K562 (cell line): ENCODE data around the gene PDLIM5. TPM values are rescaled to one million over a fixed set of nuclear protein-coding genes. Genes with fewer than 3 reads are reported as not detected.

ENCODE experiments used
- ATAC-seq: fragments of 200-7000 bp; cut with Tn5 transposase; 3 replicates; pipeline ENCODE4 v1.9.1; 2020; ENCODE audit warnings: moderate library complexity
- BruUV-seq: library from RNA; stranded (reverse); fragments of 400-500 nt; replicated peaks from 2 replicates; lab custom pipeline; 2021; lab: Mats Ljungman, UMichigan
- CTCF ChIA-PET: fragments of 300-600 bp; formaldehyde crosslinking; extraction: SDS; loops from one replicate; lab custom pipeline; 2021; ENCODE audit warnings: low intra/inter-chr PET ratio; lab: Yijun Ruan, JAX
- POLR2A ChIA-PET: fragments of 300-600, 350-650 bp; sonication (Branson Sonifier 250); formaldehyde crosslinking; extraction: SDS; loops from one replicate; lab custom pipeline; 2021; ENCODE audit warnings: antibody characterized with exemption, inconsistent platforms; lab: Yijun Ruan, JAX
- DNase-seq, 4 experiments: peaks; one replicate each; pipeline versions ENCODE4 v3.0.0 to v3.0.0-alpha.2; 2011 to 2018; ENCODE audit warnings: low spot score in 3 of 4, mixed read lengths in 3 of 4; ENCODE audit errors: extremely low read depth in 1 of 4
- FAIRE-seq: peaks from 2 replicates; lab custom pipeline; 2011; peaks lifted over from hg19 to GRCh38; lab: Jason Lieb, UNC
- H2AFZ ChIP-seq: 2 replicates; pipeline ENCODE4 v1.6.0; 2011; ENCODE audit warnings: low read depth, low read length, control low read depth, inconsistent platforms
- H3K27ac ChIP-seq: fragments of 200-600 bp; 3 replicates; pipeline ENCODE4 v1.8.0; 2011; ENCODE audit warnings: low read depth, mild to moderate bottlenecking, control low read depth, inconsistent platforms, low read length, moderate library complexity, mixed read lengths; ENCODE audit errors: extremely low read depth
- H3K27me3 ChIP-seq, 2 experiments: fragments of 300-600 bp in 1 of 2; 2 replicates in 1 of 2; 3 replicates in 1 of 2; pipeline versions ENCODE4 v1.6.0 to v1.8.0; 2011; ENCODE audit warnings: inconsistent platforms in 2 of 2, low read length in 2 of 2, mild to moderate bottlenecking in 1 of 2, mixed read lengths in 1 of 2, moderate library complexity in 1 of 2; ENCODE audit not compliant: control insufficient read depth in 2 of 2, insufficient read depth in 2 of 2
- H3K36me3 ChIP-seq: fragments of 300-600 bp; 3 replicates; pipeline ENCODE4 v1.8.0; 2011; ENCODE audit warnings: mild to moderate bottlenecking, low read length, inconsistent platforms; ENCODE audit not compliant: control insufficient read depth, insufficient read depth
- H3K4me1 ChIP-seq, 2 experiments: fragments of 200-600 bp in 1 of 2; replicated peaks in 1 of 2; 2 replicates in 1 of 2; 3 replicates in 1 of 2; pipeline versions ENCODE4 v1.5.1 to v1.8.0; 2011; ENCODE audit warnings: inconsistent platforms in 2 of 2, low read length in 2 of 2, mild to moderate bottlenecking in 1 of 2, mixed read lengths in 1 of 2, moderate library complexity in 1 of 2; ENCODE audit not compliant: control insufficient read depth in 2 of 2, insufficient read depth in 2 of 2
- H3K4me2 ChIP-seq: 2 replicates; pipeline ENCODE4 v1.6.1; 2011; ENCODE audit warnings: low read length, control low read depth, inconsistent platforms, mixed read lengths; ENCODE audit not compliant: insufficient read depth
- H3K4me3 ChIP-seq: fragments of 200-600 bp; sonication (generic), shearing (Covaris generic); 2 replicates; pipeline ENCODE4 v1.5.1; 2016; ENCODE audit warnings: control low read depth, inconsistent platforms
- H3K79me2 ChIP-seq: fragments of 200-600 bp; 3 replicates; pipeline ENCODE4 v1.8.0; 2011; ENCODE audit warnings: low read length, inconsistent platforms; ENCODE audit not compliant: control insufficient read depth, insufficient read depth
- H3K9ac ChIP-seq, 2 experiments: 2 replicates each; pipeline versions ENCODE4 v1.6.0 to v1.6.1; 2011; ENCODE audit warnings: low read depth in 2 of 2, low read length in 2 of 2, control low read depth in 1 of 2, inconsistent platforms in 1 of 2, mild to moderate bottlenecking in 1 of 2, mixed read lengths in 1 of 2; ENCODE audit not compliant: insufficient read depth in 1 of 2
- H3K9me1 ChIP-seq: one replicate; pipeline ENCODE4 v1.6.0; 2011; ENCODE audit warnings: inconsistent platforms, mild to moderate bottlenecking, low read length, moderate library complexity; ENCODE audit not compliant: control insufficient read depth, insufficient read depth
- H3K9me3 ChIP-seq: replicated peaks from 2 replicates; pipeline ENCODE4 v1.5.1; 2011; ENCODE audit warnings: low read depth, low read length, inconsistent platforms; ENCODE audit not compliant: control insufficient read depth, insufficient read depth
- H4K20me1 ChIP-seq: replicated peaks from 2 replicates; pipeline ENCODE4 v1.6.1; 2011; ENCODE audit warnings: low read length, inconsistent platforms, mixed read lengths; ENCODE audit not compliant: control insufficient read depth, insufficient read depth
- ADNP ChIP-seq: fragments of 200-800 bp; sonication (Bioruptor generic); IDR thresholded peaks from 2 replicates; pipeline ENCODE4 v1.6.1; 2016; ENCODE audit warnings: missing genetic modification characterization, missing compliant biosample characterization
- ASH1L ChIP-seq: fragments of 450-650 bp; IDR thresholded peaks from 2 replicates; pipeline ENCODE4 v1.6.1; 2018; ENCODE audit warnings: borderline replicate concordance, mild to moderate bottlenecking, low read depth; ENCODE audit not compliant: partially characterized antibody
- BRD4 ChIP-seq: fragments of 200-600 bp; sonication (generic); IDR thresholded peaks from 2 replicates; pipeline ENCODE4 v1.6.1; 2017; ENCODE audit warnings: inconsistent platforms
- CEBPZ ChIP-seq: fragments of 150-350 bp; IDR thresholded peaks from 2 replicates; pipeline ENCODE4 v1.6.1; 2014; ENCODE audit warnings: low read depth, mild to moderate bottlenecking, low read length, borderline replicate concordance
- HIVEP1 ChIP-seq: fragments of 250-450 bp; sonication (Bioruptor Pico); IDR thresholded peaks from 2 replicates; pipeline ENCODE4 v1.4.0; 2020; ENCODE audit warnings: mild to moderate bottlenecking
- ILK ChIP-seq: fragments of 450-650 bp; IDR thresholded peaks from 2 replicates; pipeline ENCODE4 v1.6.1; 2016; ENCODE audit warnings: missing genetic modification characterization, low read depth, mild to moderate bottlenecking, missing compliant biosample characterization, moderate library complexity, borderline replicate concordance
- NCOA4 ChIP-seq: fragments of 450-650 bp; IDR thresholded peaks from 2 replicates; pipeline ENCODE4 v1.6.1; 2018; ENCODE audit warnings: mild to moderate bottlenecking; ENCODE audit not compliant: partially characterized antibody
- NCOR1 ChIP-seq: fragments of 450-650 bp; IDR thresholded peaks from 2 replicates; pipeline ENCODE4 v1.6.1; 2016; ENCODE audit warnings: mild to moderate bottlenecking, moderate library complexity
- NR2F6 ChIP-seq: fragments of 450-650 bp; formaldehyde crosslinking; IDR thresholded peaks from 2 replicates; pipeline ENCODE4 v1.4.0; 2020; ENCODE audit warnings: mild to moderate bottlenecking
- PCBP2 ChIP-seq: fragments of 200-400 bp; formaldehyde crosslinking; IDR thresholded peaks from 2 replicates; pipeline ENCODE4 v1.6.1; 2018; ENCODE audit warnings: low read length, low read depth, mild to moderate bottlenecking, moderate library complexity; ENCODE audit not compliant: poor library complexity, severe bottlenecking
- RBM34 ChIP-seq: fragments of 200-400 bp; formaldehyde crosslinking; IDR thresholded peaks from 2 replicates; pipeline ENCODE4 v1.6.1; 2018; ENCODE audit warnings: low read length, borderline replicate concordance; ENCODE audit not compliant: insufficient read depth
- RFX7 ChIP-seq: fragments of 250-450 bp; sonication (Bioruptor Pico); IDR thresholded peaks from 2 replicates; pipeline ENCODE4 v1.5.1; 2021; ENCODE audit warnings: mild to moderate bottlenecking
- SMARCE1 ChIP-seq: fragments of 450-650 bp; IDR thresholded peaks from 2 replicates; pipeline ENCODE4 v1.7.1; 2016; ENCODE audit warnings: mild to moderate bottlenecking
- XRCC3 ChIP-seq: fragments of 450-650 bp; IDR thresholded peaks from 2 replicates; pipeline ENCODE4 v1.6.1; 2017; ENCODE audit warnings: mild to moderate bottlenecking, moderate library complexity
- ZBTB8A ChIP-seq: fragments of 450-650 bp; IDR thresholded peaks from 2 replicates; pipeline ENCODE4 v1.6.1; 2018; ENCODE audit warnings: mild to moderate bottlenecking, moderate library complexity; ENCODE audit not compliant: partially characterized antibody
- WGBS: fragments of 100-300 bp; shearing (Covaris generic); methylation state at CpG from one replicate; pipeline ENCODE4 v1.1.6; 2016; ENCODE audit warnings: low coverage, mixed read lengths; ENCODE audit not compliant: insufficient coverage; ENCODE audit errors: missing lambda C conversion rate; 5-methylcytosine and 5-hydroxymethylcytosine counted together
- in situ Hi-C: fragments of 300-500 bp; cut with MboI; formaldehyde crosslinking; loops from 4 replicates; pipeline ENCODE4 v1.15.0; 2018; ENCODE audit warnings: inconsistent platforms, mixed read lengths
- intact Hi-C: fragments of 100-400 bp; cut with micrococcal nuclease; formaldehyde crosslinking; loops from 2 replicates; pipeline ENCODE4 v1.14.2; 2022
- polyA plus RNA-seq, 8 experiments: library from polyadenylated mRNA; depleted of rRNA in 4 of 8; stranded (reverse) in 5 of 8; unstranded in 3 of 8; fragments of >200 nt; fragmentation: Nextera tagmentation in 2 of 8; fragmentation: Illumina TruSeq in 1 of 8; extraction: Ambion mirVana in 2 of 8; extraction: Trizol in 1 of 8; gene quantifications; 2 replicates each; pipeline versions ENCODE4 v1.2.1 to v1.2.3, GENCODE V29; 2011 to 2014; ENCODE audit warnings: inconsistent platforms in 1 of 8, missing spikeins in 1 of 8
- total RNA-seq, 7 experiments: library from RNA; depleted of rRNA in 6 of 7; stranded (reverse); fragments of >200 nt in 6 of 7; fragmentation: Illumina TruSeq in 2 of 7; extraction: Trizol in 2 of 7; gene quantifications; 2 replicates each; pipeline versions ENCODE4 v1.2.1 to v1.2.3, GENCODE V29; 2011 to 2021; ENCODE audit warnings: low replicate concordance in 1 of 7

Gene PDLIM5
- total and polyA plus RNA-seq, 9 of the 15 experiments (the other 6 are each of a cell fraction or from before 2014, with no cell fraction given), result 36.9 to 127 (median 62.5) TPM

- Histone ChIP-seq H3K9me1 (no peaks in the 10 kb centered on the region), H3K79me2 (no peaks in the 10 kb centered on the region), H3K4me3 (no peak overlapping the region), H3K36me3 (peaks cover 22% of the 10 kb centered on the region; the same call in 1 of the 3 replicates), H4K20me1 (peaks cover 5% of the 10 kb centered on the region; the same call in 1 of the 2 replicates), H3K9me3 (no peaks in the 10 kb centered on the region), H3K4me1 (peaks cover 0 to 6% of the 10 kb centered on the region in 2 experiments; a peak in 4 of 5 replicates), H3K27ac (no peak overlapping the region), H2AFZ (no peak overlapping the region), H3K9ac (no peak overlapping the region), H3K4me2 (no peak overlapping the region), H3K27me3 (no peaks in the 10 kb centered on the region)
- ATAC-seq, result no peak
- TF ChIP-seq HIVEP1, result no peak
- no peak for TF ChIP-seq RFX7
- ChIA-PET CTCF (no interaction called here), POLR2A (no interaction called here)
- no peak for FAIRE-seq
- no peak for DNase-seq
- intact Hi-C loops, result no loop called here
- BruUV-seq, result no TSS peak
- WGBS, result 83% methylated on average over 5 of the region's 5 CpGs
- in situ Hi-C loops, result no loop called here
Observed at GRCh38 chr4:94650134-94650495, 198.4 kb downstream of the PDLIM5 start.

GRCh38 chr4:94650690-94651089 is 198.9 kb downstream of the PDLIM5 start:
- H3K4me2 ChIP-seq, result no peak overlapping the region
- FAIRE-seq, result no peak
- no peaks in the 10 kb centered on the region for H3K27me3 ChIP-seq
- TF ChIP-seq NCOR1 (no peak), ILK (tag) (no peak), SMARCE1 (no peak), NR2F6 (CRISPR knock-in tag) (no peak), ADNP (tag) (no peak), NCOA4 (no peak), XRCC3 (no peak), RBM34 (no peak), BRD4 (no peak), ASH1L (no peak), CEBPZ (no peak), ZBTB8A (no peak), PCBP2 (no peak)
- TF ChIP-seq, all 486 proteins: peak for 0
- Histone ChIP-seq H3K4me3 (no peak overlapping the region), H4K20me1 (peaks cover 5% of the 10 kb centered on the region; the same call in 1 of the 2 replicates), H3K36me3 (peaks cover 18% of the 10 kb centered on the region; the same call in 1 of the 3 replicates), H3K9me3 (no peaks in the 10 kb centered on the region), H3K9ac (no peak overlapping the region), H3K9me1 (no peaks in the 10 kb centered on the region), H3K4me1 (peaks cover 0 to 6% of the 10 kb centered on the region in 2 experiments; a peak in 4 of 5 replicates), H2AFZ (no peak overlapping the region), H3K27ac (no peak overlapping the region), H3K79me2 (no peaks in the 10 kb centered on the region)
- WGBS, result 55% methylated on average over 3 of the region's 3 CpGs
- intact Hi-C loops, result no loop called here
- no peak for DNase-seq
- POLR2A ChIA-PET, result interaction anchor here (0.7 kb wide), 1 partner anchor 868 kb away, joined by 3 read pairs; no protein-coding TSS in a partner anchor
- ATAC-seq, result no peak
- CTCF ChIA-PET, result no interaction called here
- no TSS peak for BruUV-seq
- in situ Hi-C loops, result no loop called here
